K562 (cell line): ENCODE measurements around the gene PARD3. TPM values are rescaled to one million over a fixed set of nuclear protein-coding genes. Genes with fewer than 3 reads are reported as not detected.

Experiments used
- ATAC-seq: fragments of 200-7000 bp; cut with Tn5 transposase; 3 replicates; pipeline ENCODE4 v1.9.1; 2020; ENCODE audit warnings: moderate library complexity
- BruUV-seq: library from RNA; stranded (reverse); fragments of 400-500 nt; replicated peaks from 2 replicates; lab custom pipeline; 2021; lab: Mats Ljungman, UMichigan
- CTCF ChIA-PET: fragments of 300-600 bp; formaldehyde crosslinking; extraction: SDS; loops from one replicate; lab custom pipeline; 2021; ENCODE audit warnings: low intra/inter-chr PET ratio; lab: Yijun Ruan, JAX
- POLR2A ChIA-PET: fragments of 300-600, 350-650 bp; sonication (Branson Sonifier 250); formaldehyde crosslinking; extraction: SDS; loops from one replicate; lab custom pipeline; 2021; ENCODE audit warnings: antibody characterized with exemption, inconsistent platforms; lab: Yijun Ruan, JAX
- DNase-seq, 4 experiments: peaks; one replicate each; pipeline versions ENCODE4 v3.0.0 to v3.0.0-alpha.2; 2011 to 2018; ENCODE audit warnings: low spot score in 3 of 4, mixed read lengths in 3 of 4; ENCODE audit errors: extremely low read depth in 1 of 4
- FAIRE-seq: peaks from 2 replicates; lab custom pipeline; 2011; peaks lifted over from hg19 to GRCh38; lab: Jason Lieb, UNC
- H2AFZ ChIP-seq: 2 replicates; pipeline ENCODE4 v1.6.0; 2011; ENCODE audit warnings: low read depth, low read length, control low read depth, inconsistent platforms
- H3K27ac ChIP-seq: fragments of 200-600 bp; 3 replicates; pipeline ENCODE4 v1.8.0; 2011; ENCODE audit warnings: low read depth, mild to moderate bottlenecking, control low read depth, inconsistent platforms, low read length, moderate library complexity, mixed read lengths; ENCODE audit errors: extremely low read depth
- H3K27me3 ChIP-seq, 2 experiments: fragments of 300-600 bp in 1 of 2; 2 replicates in 1 of 2; 3 replicates in 1 of 2; pipeline versions ENCODE4 v1.6.0 to v1.8.0; 2011; ENCODE audit warnings: inconsistent platforms in 2 of 2, low read length in 2 of 2, mild to moderate bottlenecking in 1 of 2, mixed read lengths in 1 of 2, moderate library complexity in 1 of 2; ENCODE audit not compliant: control insufficient read depth in 2 of 2, insufficient read depth in 2 of 2
- H3K36me3 ChIP-seq: fragments of 300-600 bp; 3 replicates; pipeline ENCODE4 v1.8.0; 2011; ENCODE audit warnings: mild to moderate bottlenecking, low read length, inconsistent platforms; ENCODE audit not compliant: control insufficient read depth, insufficient read depth
- H3K4me1 ChIP-seq, 2 experiments: fragments of 200-600 bp in 1 of 2; replicated peaks in 1 of 2; 2 replicates in 1 of 2; 3 replicates in 1 of 2; pipeline versions ENCODE4 v1.5.1 to v1.8.0; 2011; ENCODE audit warnings: inconsistent platforms in 2 of 2, low read length in 2 of 2, mild to moderate bottlenecking in 1 of 2, mixed read lengths in 1 of 2, moderate library complexity in 1 of 2; ENCODE audit not compliant: control insufficient read depth in 2 of 2, insufficient read depth in 2 of 2
- H3K4me2 ChIP-seq: 2 replicates; pipeline ENCODE4 v1.6.1; 2011; ENCODE audit warnings: low read length, control low read depth, inconsistent platforms, mixed read lengths; ENCODE audit not compliant: insufficient read depth
- H3K4me3 ChIP-seq: fragments of 200-600 bp; sonication (generic), shearing (Covaris generic); 2 replicates; pipeline ENCODE4 v1.5.1; 2016; ENCODE audit warnings: control low read depth, inconsistent platforms
- H3K79me2 ChIP-seq: fragments of 200-600 bp; 3 replicates; pipeline ENCODE4 v1.8.0; 2011; ENCODE audit warnings: low read length, inconsistent platforms; ENCODE audit not compliant: control insufficient read depth, insufficient read depth
- H3K9ac ChIP-seq, 2 experiments: 2 replicates each; pipeline versions ENCODE4 v1.6.0 to v1.6.1; 2011; ENCODE audit warnings: low read depth in 2 of 2, low read length in 2 of 2, control low read depth in 1 of 2, inconsistent platforms in 1 of 2, mild to moderate bottlenecking in 1 of 2, mixed read lengths in 1 of 2; ENCODE audit not compliant: insufficient read depth in 1 of 2
- H3K9me1 ChIP-seq: one replicate; pipeline ENCODE4 v1.6.0; 2011; ENCODE audit warnings: inconsistent platforms, mild to moderate bottlenecking, low read length, moderate library complexity; ENCODE audit not compliant: control insufficient read depth, insufficient read depth
- H3K9me3 ChIP-seq: replicated peaks from 2 replicates; pipeline ENCODE4 v1.5.1; 2011; ENCODE audit warnings: low read depth, low read length, inconsistent platforms; ENCODE audit not compliant: control insufficient read depth, insufficient read depth
- H4K20me1 ChIP-seq: replicated peaks from 2 replicates; pipeline ENCODE4 v1.6.1; 2011; ENCODE audit warnings: low read length, inconsistent platforms, mixed read lengths; ENCODE audit not compliant: control insufficient read depth, insufficient read depth
- DEAF1 ChIP-seq: fragments of 450-650 bp; formaldehyde crosslinking; IDR thresholded peaks from 2 replicates; pipeline ENCODE4 v1.4.0; 2020; ENCODE audit warnings: mild to moderate bottlenecking, moderate library complexity
- ID3 ChIP-seq, 2 experiments: fragments of 250-450 bp in 1 of 2; fragments of 450-650 bp in 1 of 2; sonication (Bioruptor Pico) in 1 of 2; IDR thresholded peaks; 2 replicates each; pipeline versions ENCODE4 v1.6.1 to v1.8.0; 2016 to 2021; ENCODE audit warnings: mild to moderate bottlenecking in 2 of 2, moderate library complexity in 2 of 2, missing compliant biosample characterization in 1 of 2, missing genetic modification characterization in 1 of 2
- MNT ChIP-seq, 2 experiments: fragments of 450-650 bp; conservative IDR thresholded peaks; 2 replicates each; pipeline ENCODE4 v1.6.1; 2017; ENCODE audit warnings: mild to moderate bottlenecking in 2 of 2, moderate library complexity in 2 of 2
- RAD21 ChIP-seq, 2 experiments: fragments of 250-450 bp in 1 of 2; fragments of 450-650 bp in 1 of 2; sonication (Bioruptor Pico) in 1 of 2; formaldehyde crosslinking in 1 of 2; IDR thresholded peaks in 1 of 2; conservative IDR thresholded peaks in 1 of 2; 2 replicates each; pipeline versions ENCODE4 v1.4.0 to v1.8.0; 2020 to 2022; ENCODE audit warnings: mild to moderate bottlenecking in 2 of 2, moderate library complexity in 1 of 2
- RCOR1 ChIP-seq, 2 experiments: IDR thresholded peaks; 2 replicates each; pipeline ENCODE4 v1.6.1; 2012; ENCODE audit warnings: low read depth in 2 of 2, low read length in 2 of 2, borderline replicate concordance in 1 of 2, improper control_type of control experiment in 1 of 2
- SP1 ChIP-seq: sonication (generic); formaldehyde crosslinking; IDR thresholded peaks from 2 replicates; pipeline ENCODE4 v1.8.1; 2022; ENCODE audit warnings: mild to moderate bottlenecking, missing genetic modification reagents
- ZFP36 ChIP-seq: fragments of 150-350 bp; IDR thresholded peaks from 2 replicates; pipeline ENCODE4 v1.6.1; 2018; ENCODE audit warnings: low read length, low read depth; ENCODE audit not compliant: partially characterized antibody
- ZNF324 ChIP-seq: fragments of 250-450 bp; sonication (Bioruptor Pico); IDR thresholded peaks from 2 replicates; pipeline ENCODE4 v1.4.0; 2020; ENCODE audit warnings: mild to moderate bottlenecking
- ZNF695 ChIP-seq: fragments of 450-650 bp; formaldehyde crosslinking; IDR thresholded peaks from 2 replicates; pipeline ENCODE4 v1.4.0; 2020; ENCODE audit warnings: mild to moderate bottlenecking, moderate library complexity
- ZNF766 ChIP-seq: fragments of 200-800 bp; sonication (Bioruptor generic); conservative IDR thresholded peaks from 2 replicates; pipeline ENCODE4 v1.6.1; 2016; ENCODE audit warnings: missing genetic modification characterization, missing compliant biosample characterization
- WGBS: fragments of 100-300 bp; shearing (Covaris generic); methylation state at CpG from one replicate; pipeline ENCODE4 v1.1.6; 2016; ENCODE audit warnings: low coverage, mixed read lengths; ENCODE audit not compliant: insufficient coverage; ENCODE audit errors: missing lambda C conversion rate; 5-methylcytosine and 5-hydroxymethylcytosine counted together
- in situ Hi-C: fragments of 300-500 bp; cut with MboI; formaldehyde crosslinking; loops from 4 replicates; pipeline ENCODE4 v1.15.0; 2018; ENCODE audit warnings: inconsistent platforms, mixed read lengths
- intact Hi-C: fragments of 100-400 bp; cut with micrococcal nuclease; formaldehyde crosslinking; loops from 2 replicates; pipeline ENCODE4 v1.14.2; 2022
- polyA plus RNA-seq, 8 experiments: library from polyadenylated mRNA; depleted of rRNA in 4 of 8; stranded (reverse) in 5 of 8; unstranded in 3 of 8; fragments of >200 nt; fragmentation: Nextera tagmentation in 2 of 8; fragmentation: Illumina TruSeq in 1 of 8; extraction: Ambion mirVana in 2 of 8; extraction: Trizol in 1 of 8; gene quantifications; 2 replicates each; pipeline versions ENCODE4 v1.2.1 to v1.2.3, GENCODE V29; 2011 to 2014; ENCODE audit warnings: inconsistent platforms in 1 of 8, missing spikeins in 1 of 8
- total RNA-seq, 7 experiments: library from RNA; depleted of rRNA in 6 of 7; stranded (reverse); fragments of >200 nt in 6 of 7; fragmentation: Illumina TruSeq in 2 of 7; extraction: Trizol in 2 of 7; gene quantifications; 2 replicates each; pipeline versions ENCODE4 v1.2.1 to v1.2.3, GENCODE V29; 2011 to 2021; ENCODE audit warnings: low replicate concordance in 1 of 7

PARD3 gene
- total and polyA plus RNA-seq, 9 of the 15 experiments (the other 6 are each of a cell fraction or from before 2014, with no cell fraction given): 2.7 to 11.7 (median 7.7) TPM

- no peak for DNase-seq
- Histone ChIP-seq H3K4me1 (no peaks in the 10 kb centered on the region), H3K27me3 (no peaks in the 10 kb centered on the region; a peak in 1 of 5 replicates), H3K79me2 (no peaks in the 10 kb centered on the region)
- no peak for ATAC-seq
- in situ Hi-C loops: no loop called here
- TF ChIP-seq SP1 (CRISPR knock-in tag): no peak
- TF ChIP-seq ZNF766 (CRISPR knock-in tag): no peak
- TF ChIP-seq ZNF695 (CRISPR knock-in tag): no peak
- TF ChIP-seq ID3 (CRISPR knock-in tag; IDR thresholded peaks at IDR 0.05): no peak
- no peak for TF ChIP-seq ID3 (tag; IDR thresholded peaks at IDR 0.05)
- no peak for TF ChIP-seq ZFP36
- no peak for TF ChIP-seq RCOR1 (IDR thresholded peaks at IDR 0.05; ENCODE audit: borderline replicate concordance in 1 of 2, low read depth in 2 of 2, low read length in 2 of 2)
- no peak for TF ChIP-seq MNT (conservative IDR thresholded peaks at IDR 0.05)
- no peak for TF ChIP-seq DEAF1 (CRISPR knock-in tag)
- TF ChIP-seq RAD21 (CRISPR knock-in tag; conservative IDR thresholded peaks at IDR 0.05 in 1 of 2, IDR thresholded peaks at IDR 0.05 in 1 of 2): no peak
- TF ChIP-seq ZNF324: no peak
- TF ChIP-seq, all 486 proteins: peak for 0
- Histone ChIP-seq H3K4me2 (no peak overlapping the region), H3K36me3 (no peaks in the 10 kb centered on the region), H2AFZ (no peak overlapping the region), H3K4me3 (no peak overlapping the region), H3K9me1 (no peaks in the 10 kb centered on the region), H3K27ac (no peak overlapping the region), H3K9me3 (no peaks in the 10 kb centered on the region), H4K20me1 (no peaks in the 10 kb centered on the region), H3K9ac (no peak overlapping the region)
- FAIRE-seq: no peak
- intact Hi-C loops: no loop called here
- 5% methylated on average over 4 of the region's 5 CpGs for WGBS
- ChIA-PET CTCF (no interaction called here), POLR2A (interaction anchor here (0.7 kb wide), 1 partner anchor 1614 kb away, joined by 3 read pairs; no protein-coding TSS in a partner anchor)
- BruUV-seq: no TSS peak
Observed at GRCh38 chr10:34205452-34205851, 609.6 kb downstream of the PARD3 start.
